Measurements from ENCODE around the gene PRLR. TPM values are rescaled to one million over a fixed set of nuclear protein-coding genes. Genes with fewer than 3 reads are reported as not detected.
"Not testable (repeated sequence)": the region's sequence is repeated elsewhere in the genome, so short reads cannot be mapped to it uniquely, and the experiment has no call there.

The PRLR gene
- total RNA-seq, 2 donors from 2014 or later: 6.2 to 7.9 TPM

GRCh38 chr5:35112300-35112699, 118.0 kb downstream of the PRLR start:
- H3K36me3 ChIP-seq (replicated peaks in 1 of 2; ENCODE audit: insufficient read depth in 1 of 2, low read depth in 2 of 2): no peaks in the 10 kb centered on the region
- TF ChIP-seq POLR2A (IDR thresholded peaks at IDR 0.05): no peak
- TF ChIP-seq, protein P1, sequence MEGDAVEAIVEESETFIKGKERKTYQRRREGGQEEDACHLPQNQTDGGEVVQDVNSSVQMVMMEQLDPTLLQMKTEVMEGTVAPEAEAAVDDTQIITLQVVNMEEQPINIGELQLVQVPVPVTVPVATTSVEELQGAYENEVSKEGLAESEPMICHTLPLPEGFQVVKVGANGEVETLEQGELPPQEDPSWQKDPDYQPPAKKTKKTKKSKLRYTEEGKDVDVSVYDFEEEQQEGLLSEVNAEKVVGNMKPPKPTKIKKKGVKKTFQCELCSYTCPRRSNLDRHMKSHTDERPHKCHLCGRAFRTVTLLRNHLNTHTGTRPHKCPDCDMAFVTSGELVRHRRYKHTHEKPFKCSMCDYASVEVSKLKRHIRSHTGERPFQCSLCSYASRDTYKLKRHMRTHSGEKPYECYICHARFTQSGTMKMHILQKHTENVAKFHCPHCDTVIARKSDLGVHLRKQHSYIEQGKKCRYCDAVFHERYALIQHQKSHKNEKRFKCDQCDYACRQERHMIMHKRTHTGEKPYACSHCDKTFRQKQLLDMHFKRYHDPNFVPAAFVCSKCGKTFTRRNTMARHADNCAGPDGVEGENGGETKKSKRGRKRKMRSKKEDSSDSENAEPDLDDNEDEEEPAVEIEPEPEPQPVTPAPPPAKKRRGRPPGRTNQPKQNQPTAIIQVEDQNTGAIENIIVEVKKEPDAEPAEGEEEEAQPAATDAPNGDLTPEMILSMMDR (IDR thresholded peaks at IDR 0.05): no peak
- no peak overlapping the region for H3K27ac ChIP-seq
- no peaks in the 10 kb centered on the region for H3K27me3 ChIP-seq
- 76 to 84% methylated on average over 4 of the region's 4 CpGs for WGBS, 2 donors
- ATAC-seq (no peak), DNase-seq (no peak)
- H3K4me3 ChIP-seq: no peak overlapping the region
- intact Hi-C loops (cut with DNase I): no loop called here
- no peaks in the 10 kb centered on the region for H3K9me3 ChIP-seq
- no peaks in the 10 kb centered on the region for H3K4me1 ChIP-seq

DNA sequence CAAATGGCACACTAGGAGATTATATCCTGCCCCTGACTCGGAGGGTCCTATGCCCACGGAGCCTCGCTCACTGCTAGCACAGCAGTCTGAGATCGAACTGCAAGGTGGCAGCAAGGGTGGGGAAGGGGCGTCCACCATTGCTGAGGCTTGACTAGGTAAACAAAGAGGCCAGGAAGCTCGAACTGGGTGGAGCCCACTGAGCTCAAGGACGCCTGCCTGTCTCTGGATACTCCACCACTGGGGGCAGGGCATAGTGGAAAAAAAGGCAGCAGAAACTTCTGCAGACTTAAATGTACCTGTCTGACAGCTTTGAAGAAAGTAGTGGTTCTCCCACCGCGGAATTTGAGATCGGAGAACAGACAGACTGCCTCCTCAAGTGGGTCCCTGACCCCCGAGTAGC, 125.7 kb downstream of the PRLR start:
- intact Hi-C loops (cut with DNase I); DNase-seq; ATAC-seq; H3K27me3 ChIP-seq; H3K4me3 ChIP-seq; H3K9me3 ChIP-seq; H3K4me1 ChIP-seq; H3K36me3 ChIP-seq (replicated peaks in 1 of 2; ENCODE audit: insufficient read depth in 1 of 2, low read depth in 2 of 2); H3K27ac ChIP-seq: not testable (repeated sequence)
- 80 to 84% methylated on average over 10 of the region's 11 CpGs for WGBS, 2 donors

DNA sequence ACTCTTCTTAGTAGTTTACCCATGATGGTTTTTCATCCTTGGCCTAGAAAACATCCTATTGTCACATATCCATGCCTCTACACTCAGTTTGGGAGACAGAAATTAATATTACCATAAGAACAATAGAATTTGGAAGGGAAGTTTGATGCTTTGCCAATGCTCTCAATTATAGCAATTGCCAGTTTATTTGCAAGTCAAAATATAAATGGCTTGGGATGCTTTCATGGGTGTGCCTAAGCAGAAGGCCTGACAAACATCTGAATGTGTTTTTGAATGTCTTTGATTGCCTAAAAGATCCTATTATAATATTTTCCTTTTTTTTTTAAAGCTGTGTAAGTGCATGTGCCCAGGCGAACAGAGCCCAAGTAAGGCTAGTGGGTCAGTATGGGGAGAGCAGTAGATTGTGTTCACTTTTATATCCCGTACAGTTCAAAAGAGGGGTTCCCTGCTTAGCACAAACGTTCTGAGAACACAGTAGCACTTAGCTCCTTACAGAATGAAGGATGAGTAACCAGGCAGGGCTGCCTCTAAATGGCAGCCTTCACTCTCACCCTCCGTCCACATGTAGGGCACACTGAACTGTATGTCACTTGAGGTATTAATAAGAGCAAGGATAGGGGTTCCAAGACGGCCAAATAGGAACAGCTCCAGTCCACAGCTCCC, 126.5 kb downstream of the PRLR start:
- DNase-seq (no peak), ATAC-seq (no peak)
- no peak for TF ChIP-seq POLR2A (IDR thresholded peaks at IDR 0.05)
- TF ChIP-seq, protein P1 (IDR thresholded peaks at IDR 0.05): no peak
- Histone ChIP-seq H3K27me3 (no peaks in the 10 kb centered on the region), H3K36me3 (replicated peaks in 1 of 2; ENCODE audit: insufficient read depth in 1 of 2, low read depth in 2 of 2) (no peaks in the 10 kb centered on the region), H3K9me3 (no peaks in the 10 kb centered on the region), H3K4me3 (no peak overlapping the region), H3K27ac (no peak overlapping the region), H3K4me1 (no peaks in the 10 kb centered on the region)
- intact Hi-C loops (cut with DNase I): no loop called here
- 84 to 92% methylated on average over 4 to 5 of the region's 5 CpGs for WGBS, 2 donors

- H3K4me1 ChIP-seq; intact Hi-C loops (cut with DNase I); ATAC-seq; DNase-seq; H3K27ac ChIP-seq; H3K36me3 ChIP-seq (replicated peaks in 1 of 2; ENCODE audit: insufficient read depth in 1 of 2, low read depth in 2 of 2); H3K27me3 ChIP-seq; H3K4me3 ChIP-seq; H3K9me3 ChIP-seq: not testable (repeated sequence)
- WGBS, 2 donors: 95 to 98% methylated on average over 9 of the region's 9 CpGs
Observed at GRCh38 chr5:35101720-35102119, 128.6 kb downstream of the PRLR start.

DNA sequence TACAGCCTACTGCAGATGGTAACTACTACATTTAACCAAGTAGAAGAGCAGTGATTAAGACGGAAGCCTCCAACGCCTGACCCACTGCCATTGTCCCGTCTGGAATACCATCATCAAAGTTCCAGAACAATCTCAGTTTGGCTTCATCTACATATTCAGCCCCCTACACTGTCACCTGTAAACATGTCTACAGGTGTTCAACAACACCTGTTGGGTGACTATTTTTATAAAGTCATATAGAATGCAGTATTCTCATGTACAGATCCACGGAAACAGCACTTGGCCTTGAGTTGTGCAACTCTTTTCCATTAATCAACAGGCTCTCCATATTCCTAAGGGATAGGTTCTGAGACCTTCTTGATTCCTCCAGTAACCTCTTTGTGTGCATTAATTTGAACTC, 129.3 kb downstream of the PRLR start:
- no peak for ATAC-seq
- Histone ChIP-seq H3K4me1 (peaks cover 15% of the 10 kb centered on the region), H3K4me3 (no peak overlapping the region), H3K9me3 (no peaks in the 10 kb centered on the region), H3K27ac (no peak overlapping the region), H3K27me3 (no peaks in the 10 kb centered on the region), H3K36me3 (replicated peaks in 1 of 2; ENCODE audit: insufficient read depth in 1 of 2, low read depth in 2 of 2) (no peaks in the 10 kb centered on the region)
- intact Hi-C loops (cut with DNase I): no loop called here
- TF ChIP-seq POLR2A (IDR thresholded peaks at IDR 0.05): no peak
- TF ChIP-seq, protein P1 (IDR thresholded peaks at IDR 0.05): no peak
- 88 to 94% methylated on average over 4 of the region's 4 CpGs for WGBS, 2 donors
- DNase-seq: no peak

GRCh38 chr5:35098214-35098613, 132.1 kb downstream of the PRLR start:
- DNase-seq (no peak), ATAC-seq (no peak)
- intact Hi-C loops (cut with DNase I): no loop called here
- no peaks in the 10 kb centered on the region for H3K9me3 ChIP-seq
- whole genome bisulfite sequencing, 2 donors: 65 to 72% methylated on average over 4 of the region's 4 CpGs
- no peak overlapping the region for H3K4me3 ChIP-seq
- H3K27ac ChIP-seq: no peak overlapping the region
- TF ChIP-seq POLR2A (IDR thresholded peaks at IDR 0.05): no peak
- TF ChIP-seq, protein P1 (IDR thresholded peaks at IDR 0.05): no peak
- H3K27me3 ChIP-seq: no peaks in the 10 kb centered on the region
- peaks cover 32% of the 10 kb centered on the region for H3K4me1 ChIP-seq
- no peaks in the 10 kb centered on the region for H3K36me3 ChIP-seq (replicated peaks in 1 of 2; ENCODE audit: insufficient read depth in 1 of 2, low read depth in 2 of 2)

Data from body of pancreas (tissue), 4 donors.